Measurements from ENCODE around the gene WWP2.

DNA sequence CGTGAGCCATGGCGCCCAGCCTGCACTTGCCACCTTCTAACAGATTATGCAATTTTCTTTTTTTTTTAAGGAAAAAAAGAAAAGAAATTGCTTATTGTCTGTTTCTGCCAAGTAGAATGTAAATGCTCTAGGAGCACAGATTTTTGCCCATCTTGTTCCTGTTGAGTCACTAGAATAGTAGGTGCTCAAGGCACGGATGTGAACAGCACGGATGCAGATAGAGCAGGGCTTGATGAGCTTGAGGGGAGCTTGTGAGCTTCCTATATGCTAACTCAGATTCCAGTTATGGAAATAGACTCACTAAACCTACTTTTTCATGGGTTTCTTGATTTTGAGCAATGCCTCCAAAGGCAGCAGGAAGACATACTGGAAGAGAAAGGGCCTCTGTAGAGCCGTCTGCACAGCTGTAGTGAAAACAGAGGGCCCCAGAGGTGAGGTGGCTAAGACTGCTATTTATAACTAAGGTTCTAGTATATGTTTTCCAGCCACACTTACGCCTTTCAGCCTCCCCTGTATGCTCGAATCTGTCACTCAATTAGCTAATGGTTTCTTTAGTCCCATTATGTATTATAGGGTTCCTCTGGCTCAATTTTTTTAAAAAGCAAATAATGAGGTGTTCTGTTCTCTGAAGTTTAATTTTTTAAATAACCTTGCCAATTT lies 72.8 kb downstream of the WWP2 start:
- TF ChIP-seq POLR2A (IDR thresholded peaks at IDR 0.05) = no peak
- TF ChIP-seq, protein P1, sequence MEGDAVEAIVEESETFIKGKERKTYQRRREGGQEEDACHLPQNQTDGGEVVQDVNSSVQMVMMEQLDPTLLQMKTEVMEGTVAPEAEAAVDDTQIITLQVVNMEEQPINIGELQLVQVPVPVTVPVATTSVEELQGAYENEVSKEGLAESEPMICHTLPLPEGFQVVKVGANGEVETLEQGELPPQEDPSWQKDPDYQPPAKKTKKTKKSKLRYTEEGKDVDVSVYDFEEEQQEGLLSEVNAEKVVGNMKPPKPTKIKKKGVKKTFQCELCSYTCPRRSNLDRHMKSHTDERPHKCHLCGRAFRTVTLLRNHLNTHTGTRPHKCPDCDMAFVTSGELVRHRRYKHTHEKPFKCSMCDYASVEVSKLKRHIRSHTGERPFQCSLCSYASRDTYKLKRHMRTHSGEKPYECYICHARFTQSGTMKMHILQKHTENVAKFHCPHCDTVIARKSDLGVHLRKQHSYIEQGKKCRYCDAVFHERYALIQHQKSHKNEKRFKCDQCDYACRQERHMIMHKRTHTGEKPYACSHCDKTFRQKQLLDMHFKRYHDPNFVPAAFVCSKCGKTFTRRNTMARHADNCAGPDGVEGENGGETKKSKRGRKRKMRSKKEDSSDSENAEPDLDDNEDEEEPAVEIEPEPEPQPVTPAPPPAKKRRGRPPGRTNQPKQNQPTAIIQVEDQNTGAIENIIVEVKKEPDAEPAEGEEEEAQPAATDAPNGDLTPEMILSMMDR (IDR thresholded peaks at IDR 0.05) = no peak

All from body of pancreas (tissue), 4 donors.